GM19452 (cell line): ENCODE results near the gene RPTOR.
"Not testable (repeated sequence)": the region's sequence is repeated elsewhere in the genome, so short reads cannot be mapped to it uniquely, and the experiment has no call there.

ENCODE experiments used
- ATAC-seq: cut with Tn5 transposase; IDR thresholded peaks from one replicate; pipeline ENCODE4 v1.9.1; 2021; ENCODE audit not compliant: unreplicated experiment

Gene RPTOR

GRCh38 chr17:80803451-80804428 lies 259.1 kb downstream of the RPTOR start:
- no peak for ATAC-seq

GRCh38 chr17:80804466-80804865 lies 259.8 kb downstream of the RPTOR start:
- no peak for ATAC-seq

GRCh38 chr17:80805032-80805751 lies 260.6 kb downstream of the RPTOR start:
- ATAC-seq = no peak

- no peak for ATAC-seq
Measured at GRCh38 chr17:80807014-80807413, 262.4 kb downstream of the RPTOR start.

GRCh38 chr17:80807882-80808281 lies 263.2 kb downstream of the RPTOR start:
- no peak for ATAC-seq

- ATAC-seq = no peak
Measured at GRCh38 chr17:80811181-80812105, 266.8 kb downstream of the RPTOR start.

GRCh38 chr17:80812362-80813088 lies 267.9 kb downstream of the RPTOR start:
- ATAC-seq = no peak

- no peak for ATAC-seq
Measured at GRCh38 chr17:80813318-80813717, 268.7 kb downstream of the RPTOR start.

GRCh38 chr17:80814491-80814890 lies 269.9 kb downstream of the RPTOR start:
- no peak for ATAC-seq

- no peak for ATAC-seq
Measured at GRCh38 chr17:80815151-80815681, 270.6 kb downstream of the RPTOR start.

GRCh38 chr17:80815718-80816117 lies 271.1 kb downstream of the RPTOR start:
- ATAC-seq = not testable (repeated sequence)

GRCh38 chr17:80816241-80817103 lies 271.8 kb downstream of the RPTOR start:
- no peak for ATAC-seq

- ATAC-seq = no peak
Measured at GRCh38 chr17:80817321-80817845, 272.7 kb downstream of the RPTOR start.

GRCh38 chr17:80817861-80818260 lies 273.2 kb downstream of the RPTOR start:
- ATAC-seq = no peak

- no peak for ATAC-seq
Measured at GRCh38 chr17:80818871-80819270, 274.2 kb downstream of the RPTOR start.

- no peak for ATAC-seq
Measured at GRCh38 chr17:80819422-80820164, 275.0 kb downstream of the RPTOR start.

- no peak for ATAC-seq
Measured at GRCh38 chr17:80820331-80820730, 275.7 kb downstream of the RPTOR start.

- ATAC-seq = no peak
Measured at GRCh38 chr17:80821546-80821945, 276.9 kb downstream of the RPTOR start.
